HUES6 (cell line): ENCODE data around the gene SPRYD3.
"Not testable (repeated sequence)": the region's sequence is repeated elsewhere in the genome, so short reads cannot be mapped to it uniquely, and the experiment has no call there.

ENCODE experiments used
- H3K27ac ChIP-seq: 2 replicates; pipeline ENCODE4 v1.7.0; 2013; ENCODE audit warnings: low read depth, mild to moderate bottlenecking, low read length, inconsistent platforms
- H3K27me3 ChIP-seq: 2 replicates; pipeline ENCODE4 v1.6.1; 2013; ENCODE audit warnings: low read length; ENCODE audit not compliant: control insufficient read depth, insufficient read depth
- H3K36me3 ChIP-seq: 2 replicates; pipeline ENCODE4 v1.6.1; 2013; ENCODE audit warnings: low read length; ENCODE audit not compliant: control insufficient read depth, insufficient read depth
- H3K4me1 ChIP-seq: 2 replicates; pipeline ENCODE4 v1.6.1; 2013; ENCODE audit warnings: low read length; ENCODE audit not compliant: control insufficient read depth, insufficient read depth
- H3K4me3 ChIP-seq: 2 replicates; pipeline ENCODE4 v1.5.1; 2013; ENCODE audit warnings: low read depth, low read length
- H3K9ac ChIP-seq: one replicate; pipeline ENCODE4 v1.6.1; 2013; ENCODE audit warnings: mild to moderate bottlenecking, low read length
- H3K9me3 ChIP-seq: 2 replicates; pipeline ENCODE4 v1.6.1; 2013; ENCODE audit warnings: low read depth, low read length; ENCODE audit not compliant: control insufficient read depth, insufficient read depth

SPRYD3 gene

GRCh38 chr12:53027014-53027413 lies 52.2 kb downstream of the SPRYD3 start:
- H3K9me3 ChIP-seq, H3K4me1 ChIP-seq, H3K27ac ChIP-seq, H3K9ac ChIP-seq, H3K4me3 ChIP-seq, H3K27me3 ChIP-seq: not testable (repeated sequence)
- H3K36me3 ChIP-seq, result peaks cover 94% of the 10 kb centered on the region

- no peak overlapping the region for H3K27ac ChIP-seq
- no peak overlapping the region for H3K4me3 ChIP-seq
- peaks cover 94% of the 10 kb centered on the region for H3K36me3 ChIP-seq
- no peaks in the 10 kb centered on the region for H3K27me3 ChIP-seq
- no peaks in the 10 kb centered on the region for H3K9me3 ChIP-seq
- H3K4me1 ChIP-seq, result no peaks in the 10 kb centered on the region
- H3K9ac ChIP-seq, result no peak overlapping the region
Measured at GRCh38 chr12:53025250-53025649, 53.9 kb downstream of the SPRYD3 start.

GRCh38 chr12:53014709-53015108 lies 64.5 kb downstream of the SPRYD3 start:
- Histone ChIP-seq H3K27ac (no peak overlapping the region), H3K4me1 (no peaks in the 10 kb centered on the region; the same call in 1 of the 2 replicates), H3K9ac (no peak overlapping the region), H3K36me3 (peaks cover 82% of the 10 kb centered on the region), H3K27me3 (no peaks in the 10 kb centered on the region), H3K9me3 (no peaks in the 10 kb centered on the region), H3K4me3 (no peak overlapping the region)
